CD4-positive, alpha-beta T cell treated with Interleukin-17A for 1 hour (primary cell): Measurements from ENCODE around the gene HEATR3.
"Not testable (repeated sequence)": the region's sequence is repeated elsewhere in the genome, so short reads cannot be mapped to it uniquely, and the experiment has no call there.

Experiments
- DNase-seq: peaks from one replicate; pipeline ENCODE4 v3.0.0-alpha.2; 2020

HEATR3 gene

GRCh38 chr16:50102051-50102746 lies 36.4 kb downstream of the HEATR3 start:
- DNase-seq, result no peak

- no peak for DNase-seq
Observed at GRCh38 chr16:50103764-50104163, 38.0 kb downstream of the HEATR3 start.

- DNase-seq, result no peak
Observed at GRCh38 chr16:50114357-50115129, 48.8 kb downstream of the HEATR3 start.

- no peak for DNase-seq
Observed at GRCh38 chr16:50120711-50121110, 54.9 kb downstream of the HEATR3 start.

- DNase-seq, result no peak
Observed at GRCh38 chr16:50121278-50121677, 55.5 kb downstream of the HEATR3 start.

GRCh38 chr16:50121721-50122445 lies 56.1 kb downstream of the HEATR3 start:
- DNase-seq, result peak; percentile 36

GRCh38 chr16:50123417-50123816 lies 57.6 kb downstream of the HEATR3 start:
- DNase-seq, result no peak

GRCh38 chr16:50124769-50125168 lies 59.0 kb downstream of the HEATR3 start:
- no peak for DNase-seq

GRCh38 chr16:50126183-50126582 lies 60.4 kb downstream of the HEATR3 start:
- DNase-seq, result no peak

GRCh38 chr16:50132571-50132970 lies 66.8 kb downstream of the HEATR3 start:
- not testable (repeated sequence) for DNase-seq

GRCh38 chr16:50133214-50133613 lies 67.4 kb downstream of the HEATR3 start:
- DNase-seq, result no peak

- DNase-seq, result no peak
Observed at GRCh38 chr16:50136399-50136798, 70.6 kb downstream of the HEATR3 start.

GRCh38 chr16:50137268-50137667 lies 71.5 kb downstream of the HEATR3 start:
- DNase-seq, result no peak

GRCh38 chr16:50139580-50139979 lies 73.8 kb downstream of the HEATR3 start:
- no peak for DNase-seq

- no peak for DNase-seq
Observed at GRCh38 chr16:50144211-50144610, 78.4 kb downstream of the HEATR3 start.

GRCh38 chr16:50146479-50147435 lies 81.0 kb downstream of the HEATR3 start:
- DNase-seq, result no peak

- no peak for DNase-seq
Observed at GRCh38 chr16:50151322-50151721, 85.6 kb downstream of the HEATR3 start.

GRCh38 chr16:50151756-50152155 lies 86.0 kb downstream of the HEATR3 start:
- no peak for DNase-seq

GRCh38 chr16:50152351-50152806 lies 86.6 kb downstream of the HEATR3 start:
- DNase-seq, result peak; percentile 76

GRCh38 chr16:50152807-50153595 lies 87.2 kb downstream of the HEATR3 start, which contains the start of gene TENT4B:
TENT4B (plus strand) TSS chr16:50153306; CDS start chr16:50153622, 316 bp downstream.
- DNase-seq, result peak; percentile 92
